Astrocyte (in vitro differentiated cells and primary cell): ENCODE data around the gene TMEM37. TPM values are rescaled to one million over a fixed set of nuclear protein-coding genes. Genes with fewer than 3 reads are reported as not detected.
A peak's percentile ranks its signal among the peaks of the same experiment; 100 is the strongest.

Experiments
- DNase-seq: peaks from one replicate; pipeline ENCODE4 v3.0.0-alpha.2; 2010; ENCODE audit warnings: low read depth
- FAIRE-seq: peaks from 2 replicates; lab custom pipeline; 2011; peaks lifted over from hg19 to GRCh38; lab: Jason Lieb, UNC
- H2AFZ ChIP-seq: 2 replicates; pipeline ENCODE4 v1.6.0; 2012; ENCODE audit warnings: low read depth, low read length, inconsistent platforms
- H3K27ac ChIP-seq: 2 replicates; pipeline ENCODE4 v1.5.1; 2011; ENCODE audit warnings: low read depth, low read length, inconsistent platforms
- H3K27me3 ChIP-seq: 2 replicates; pipeline ENCODE4 v1.6.0; 2011; ENCODE audit warnings: low read length, inconsistent platforms; ENCODE audit not compliant: insufficient read depth
- H3K36me3 ChIP-seq: 2 replicates; pipeline ENCODE4 v1.5.1; 2011; ENCODE audit warnings: low read length, inconsistent platforms; ENCODE audit not compliant: insufficient read depth
- H3K4me1 ChIP-seq: 2 replicates; pipeline ENCODE4 v1.5.1; 2011; ENCODE audit warnings: low read length, inconsistent platforms; ENCODE audit not compliant: insufficient read depth
- H3K4me2 ChIP-seq: 2 replicates; pipeline ENCODE4 v1.6.0; 2012; ENCODE audit warnings: low read length, inconsistent platforms
- H3K4me3 ChIP-seq: 2 replicates; pipeline ENCODE4 v1.5.1; 2011; ENCODE audit warnings: low read depth, mild to moderate bottlenecking, low read length, inconsistent platforms; ENCODE audit not compliant: insufficient read depth
- H3K79me2 ChIP-seq: 2 replicates; pipeline ENCODE4 v1.6.0; 2012; ENCODE audit warnings: mild to moderate bottlenecking, low read length, inconsistent platforms; ENCODE audit not compliant: insufficient read depth
- H3K9ac ChIP-seq: 2 replicates; pipeline ENCODE4 v1.6.0; 2012; ENCODE audit warnings: mild to moderate bottlenecking, low read length, inconsistent platforms
- H3K9me3 ChIP-seq: 2 replicates; pipeline ENCODE4 v1.5.1; 2012; ENCODE audit warnings: low read depth, mild to moderate bottlenecking, low read length, inconsistent platforms; ENCODE audit not compliant: insufficient read depth
- H4K20me1 ChIP-seq: 2 replicates; pipeline ENCODE4 v1.6.0; 2012; ENCODE audit warnings: low read length, inconsistent platforms; ENCODE audit not compliant: insufficient read depth
- H3K27ac Mint-ChIP-seq: one replicate; pipeline ENCODE4 v1.8.0; 2021; ENCODE audit warnings: mild to moderate bottlenecking, mixed read lengths; ENCODE audit not compliant: unreplicated experiment
- H3K27me3 Mint-ChIP-seq: one replicate; pipeline ENCODE4 v1.8.0; 2021; ENCODE audit warnings: low read depth, mixed read lengths; ENCODE audit not compliant: unreplicated experiment
- H3K36me3 Mint-ChIP-seq: one replicate; pipeline ENCODE4 v1.8.0; 2021; ENCODE audit warnings: low read depth, mixed read lengths; ENCODE audit not compliant: unreplicated experiment
- H3K4me1 Mint-ChIP-seq: one replicate; pipeline ENCODE4 v1.8.0; 2021; ENCODE audit warnings: low read depth, mixed read lengths; ENCODE audit not compliant: unreplicated experiment
- H3K4me3 Mint-ChIP-seq: one replicate; pipeline ENCODE4 v1.8.0; 2021; ENCODE audit warnings: mild to moderate bottlenecking, moderate library complexity, mixed read lengths; ENCODE audit not compliant: unreplicated experiment
- H3K9me3 Mint-ChIP-seq: one replicate; pipeline ENCODE4 v1.8.0; 2021; ENCODE audit warnings: mild to moderate bottlenecking, mixed read lengths; ENCODE audit not compliant: unreplicated experiment
- EZH2 ChIP-seq: IDR thresholded peaks from 2 replicates; pipeline ENCODE4 v1.6.1; 2012; ENCODE audit warnings: mild to moderate bottlenecking, low read length, inconsistent platforms; ENCODE audit not compliant: insufficient read depth
- total RNA-seq: library from RNA; stranded (reverse); gene quantifications from 2 replicates; pipeline ENCODE4 v1.2.1, GENCODE V29; 2021
- TF ChIP-seq, protein P1 (sequence below): IDR thresholded peaks from 2 replicates; pipeline ENCODE4 v1.5.1; 2011; ENCODE audit warnings: low read depth, mild to moderate bottlenecking, inconsistent platforms, low read length, moderate library complexity; ENCODE audit not compliant: insufficient read depth

The TMEM37 gene
- total RNA-seq, 1 donor from 2014 or later, result 1.6 TPM

DNA sequence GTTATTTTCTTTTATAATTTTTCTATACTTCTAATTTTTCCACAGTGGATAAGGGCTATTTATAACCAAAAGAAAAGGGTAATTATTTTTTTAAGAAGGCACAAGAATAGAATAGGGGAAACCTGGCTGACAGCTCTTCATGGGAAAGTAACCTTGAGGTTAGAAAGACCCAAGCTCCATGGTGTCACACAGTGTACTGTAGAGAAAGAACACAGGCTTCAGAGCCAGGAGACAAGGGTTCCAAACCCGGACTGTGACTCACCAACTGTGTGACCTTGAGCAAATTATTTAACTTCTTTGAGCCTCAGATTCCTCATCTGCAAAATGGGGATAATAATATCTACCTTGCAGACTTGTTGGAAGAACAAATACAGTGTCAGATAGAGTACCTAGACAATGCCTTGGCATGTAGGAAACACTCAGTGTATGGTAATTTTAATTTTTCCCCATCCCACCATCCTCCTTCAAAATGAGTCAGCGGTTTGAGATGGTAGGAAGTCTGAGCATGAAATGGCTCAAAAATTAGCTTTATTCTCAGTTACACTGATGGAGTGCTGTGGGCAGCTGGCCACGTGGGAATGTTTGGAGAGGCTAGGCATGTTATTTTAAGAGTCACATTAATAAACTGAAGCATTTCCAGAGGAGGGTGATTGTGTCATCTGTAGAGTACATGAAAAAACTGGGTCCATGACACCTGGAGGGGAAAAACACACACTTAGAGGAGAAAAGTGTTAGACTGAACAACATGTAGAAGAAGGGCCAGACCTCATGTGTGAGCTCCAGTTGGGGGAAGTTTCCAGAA is 36.7 kb downstream of the TMEM37 start:
- Histone ChIP-seq H3K4me2 (no peak overlapping the region), H3K27ac (no peak overlapping the region), H4K20me1 (no peaks in the 10 kb centered on the region), H3K4me1 (no peaks in the 10 kb centered on the region), H3K27me3 (no peaks in the 10 kb centered on the region), H3K9me3 (no peaks in the 10 kb centered on the region), H3K9ac (no peak overlapping the region), H2AFZ (no peak overlapping the region), H3K36me3 (no peaks in the 10 kb centered on the region), H3K4me3 (no peak overlapping the region), H3K79me2 (no peaks in the 10 kb centered on the region)
- H3K4me1 Mint-ChIP-seq, result peaks cover 12% of the 10 kb centered on the region
- H3K27me3 Mint-ChIP-seq, result peaks cover 25% of the 10 kb centered on the region
- no peak for FAIRE-seq
- TF ChIP-seq, protein P1, sequence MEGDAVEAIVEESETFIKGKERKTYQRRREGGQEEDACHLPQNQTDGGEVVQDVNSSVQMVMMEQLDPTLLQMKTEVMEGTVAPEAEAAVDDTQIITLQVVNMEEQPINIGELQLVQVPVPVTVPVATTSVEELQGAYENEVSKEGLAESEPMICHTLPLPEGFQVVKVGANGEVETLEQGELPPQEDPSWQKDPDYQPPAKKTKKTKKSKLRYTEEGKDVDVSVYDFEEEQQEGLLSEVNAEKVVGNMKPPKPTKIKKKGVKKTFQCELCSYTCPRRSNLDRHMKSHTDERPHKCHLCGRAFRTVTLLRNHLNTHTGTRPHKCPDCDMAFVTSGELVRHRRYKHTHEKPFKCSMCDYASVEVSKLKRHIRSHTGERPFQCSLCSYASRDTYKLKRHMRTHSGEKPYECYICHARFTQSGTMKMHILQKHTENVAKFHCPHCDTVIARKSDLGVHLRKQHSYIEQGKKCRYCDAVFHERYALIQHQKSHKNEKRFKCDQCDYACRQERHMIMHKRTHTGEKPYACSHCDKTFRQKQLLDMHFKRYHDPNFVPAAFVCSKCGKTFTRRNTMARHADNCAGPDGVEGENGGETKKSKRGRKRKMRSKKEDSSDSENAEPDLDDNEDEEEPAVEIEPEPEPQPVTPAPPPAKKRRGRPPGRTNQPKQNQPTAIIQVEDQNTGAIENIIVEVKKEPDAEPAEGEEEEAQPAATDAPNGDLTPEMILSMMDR, result no peak
- no peak for TF ChIP-seq EZH2
- H3K9me3 Mint-ChIP-seq, result no peaks in the 10 kb centered on the region
- peak overlapping the region; percentile 1 for H3K27ac Mint-ChIP-seq
- peak; percentile 76 for DNase-seq
- H3K4me3 Mint-ChIP-seq, result no peak overlapping the region
- no peaks in the 10 kb centered on the region for H3K36me3 Mint-ChIP-seq

DNA sequence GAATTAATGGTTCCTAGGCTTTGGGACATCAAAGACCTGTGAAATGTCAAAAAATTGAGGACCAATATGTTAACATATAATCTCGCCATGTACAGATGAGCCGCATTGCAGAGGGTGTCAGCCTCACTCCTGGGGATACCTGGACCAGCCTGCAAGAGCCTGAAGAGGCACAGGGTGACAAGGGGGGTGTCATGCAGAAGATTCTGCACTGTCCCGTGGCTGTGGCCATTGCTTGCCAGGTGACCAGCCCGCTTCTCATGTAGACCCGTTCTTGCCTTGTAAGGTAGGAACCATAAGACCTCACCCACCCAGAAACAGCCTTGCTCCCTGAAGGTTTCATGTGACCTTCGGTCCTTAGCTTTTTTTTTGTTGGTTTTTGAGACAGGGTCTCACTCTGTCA is 37.5 kb downstream of the TMEM37 start:
- TF ChIP-seq EZH2, result no peak
- TF ChIP-seq, protein P1, result no peak
- Mint-ChIP-seq H3K27me3 (peaks cover 30% of the 10 kb centered on the region), H3K4me3 (no peak overlapping the region), H3K9me3 (no peaks in the 10 kb centered on the region), H3K27ac (peak overlapping the region; percentile 13), H3K36me3 (no peaks in the 10 kb centered on the region), H3K4me1 (peaks cover 5% of the 10 kb centered on the region)
- H4K20me1 ChIP-seq, result no peaks in the 10 kb centered on the region
- H3K9me3 ChIP-seq, result no peaks in the 10 kb centered on the region
- H3K4me1 ChIP-seq, result no peaks in the 10 kb centered on the region
- no peak overlapping the region for H3K27ac ChIP-seq
- no peak overlapping the region for H3K4me3 ChIP-seq
- H3K36me3 ChIP-seq, result no peaks in the 10 kb centered on the region
- no peak overlapping the region for H3K9ac ChIP-seq
- H3K79me2 ChIP-seq, result no peaks in the 10 kb centered on the region
- H3K27me3 ChIP-seq, result no peaks in the 10 kb centered on the region
- no peak overlapping the region for H2AFZ ChIP-seq
- DNase-seq (no peak), FAIRE-seq (no peak)
- no peak overlapping the region for H3K4me2 ChIP-seq

DNA sequence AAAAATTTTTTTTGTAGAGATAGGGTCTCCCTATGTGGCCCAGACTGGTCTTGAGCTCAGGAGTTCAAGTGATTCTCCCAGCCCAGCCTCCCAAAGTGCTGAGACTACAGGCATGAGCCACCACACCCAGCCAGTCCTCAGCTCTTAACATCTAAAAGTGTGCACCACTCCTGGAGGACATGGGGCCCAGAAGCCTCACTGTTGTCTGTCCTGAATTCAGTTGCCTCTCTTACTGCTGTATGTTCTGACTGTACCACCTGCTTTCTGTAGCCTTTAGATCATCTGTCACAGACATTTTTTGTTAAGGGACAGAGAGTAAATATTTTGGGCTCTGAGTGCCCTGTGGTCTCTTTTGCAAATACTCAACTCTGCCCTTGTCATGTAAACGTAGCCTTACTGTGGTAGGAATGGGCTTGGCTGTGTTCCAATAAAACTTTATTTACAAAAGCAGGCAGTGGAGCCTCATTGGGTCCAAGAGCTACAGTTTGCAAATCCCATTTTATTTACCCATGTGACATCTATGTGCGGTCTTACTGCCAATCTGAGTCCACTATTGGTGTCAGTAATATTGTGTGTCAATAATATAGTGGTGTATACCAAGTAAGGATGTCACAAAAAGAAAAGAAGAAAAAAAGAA is 38.1 kb downstream of the TMEM37 start:
- no peak overlapping the region for H2AFZ ChIP-seq
- no peaks in the 10 kb centered on the region for H3K9me3 ChIP-seq
- H3K27ac Mint-ChIP-seq, result no peak overlapping the region
- no peak for FAIRE-seq
- no peak overlapping the region for H3K4me3 Mint-ChIP-seq
- H3K36me3 ChIP-seq, result no peaks in the 10 kb centered on the region
- H3K4me1 ChIP-seq, result no peaks in the 10 kb centered on the region
- no peak overlapping the region for H3K4me3 ChIP-seq
- TF ChIP-seq EZH2, result no peak
- TF ChIP-seq, protein P1, result no peak
- no peak overlapping the region for H3K9ac ChIP-seq
- no peaks in the 10 kb centered on the region for H3K27me3 ChIP-seq
- H3K27ac ChIP-seq, result no peak overlapping the region
- no peaks in the 10 kb centered on the region for H3K9me3 Mint-ChIP-seq
- no peak overlapping the region for H3K4me2 ChIP-seq
- H4K20me1 ChIP-seq, result no peaks in the 10 kb centered on the region
- no peaks in the 10 kb centered on the region for H3K36me3 Mint-ChIP-seq
- H3K4me1 Mint-ChIP-seq, result peaks cover 5% of the 10 kb centered on the region
- no peaks in the 10 kb centered on the region for H3K79me2 ChIP-seq
- peaks cover 33% of the 10 kb centered on the region for H3K27me3 Mint-ChIP-seq
- DNase-seq, result no peak
